Neural cell (in vitro differentiated cells): ENCODE data around the gene NDST3.

ENCODE experiments used
- CTCF ChIP-seq: fragments of 450-650 bp; IDR thresholded peaks from 2 replicates; pipeline ENCODE4 v1.5.1; 2014; ENCODE audit warnings: antibody characterized with exemption, mild to moderate bottlenecking, moderate library complexity; ENCODE audit not compliant: poor library complexity, severe bottlenecking
- EP300 ChIP-seq: fragments of 450-650 bp; conservative IDR thresholded peaks from 2 replicates; pipeline ENCODE4 v1.6.1; 2014; ENCODE audit warnings: antibody characterized with exemption, mild to moderate bottlenecking, moderate library complexity; ENCODE audit not compliant: poor library complexity, severe bottlenecking
- EZH2 ChIP-seq: fragments of 200-600, 300-800 bp; shearing (Covaris generic), sonication (generic); IDR thresholded peaks from 2 replicates; pipeline ENCODE4 v1.6.1; 2014; ENCODE audit warnings: antibody characterized with exemption, low read length, borderline replicate concordance, mild to moderate bottlenecking; ENCODE audit not compliant: insufficient read depth, poor library complexity, severe bottlenecking
- MXI1 ChIP-seq: fragments of 450-650 bp; conservative IDR thresholded peaks from 2 replicates; pipeline ENCODE4 v1.6.1; 2014; ENCODE audit warnings: antibody characterized with exemption, mild to moderate bottlenecking; ENCODE audit not compliant: poor library complexity, severe bottlenecking
- RAD21 ChIP-seq: fragments of 450-650 bp; conservative IDR thresholded peaks from 2 replicates; pipeline ENCODE4 v1.6.1; 2014; ENCODE audit warnings: antibody characterized with exemption, mild to moderate bottlenecking, moderate library complexity
- REST ChIP-seq: IDR thresholded peaks from 2 replicates; pipeline ENCODE4 v1.6.1; 2012; ENCODE audit warnings: borderline replicate concordance

- no peak for TF ChIP-seq CTCF
- no peak for TF ChIP-seq EZH2
- no peak for TF ChIP-seq MXI1
- no peak for TF ChIP-seq EP300
- no peak for TF ChIP-seq REST
- no peak for TF ChIP-seq RAD21
Observed at GRCh38 chr4:117987464-117987863, 46.8 kb upstream of the NDST3 start.
